ENCODE results near the gene SETBP1.

Gene SETBP1

DNA sequence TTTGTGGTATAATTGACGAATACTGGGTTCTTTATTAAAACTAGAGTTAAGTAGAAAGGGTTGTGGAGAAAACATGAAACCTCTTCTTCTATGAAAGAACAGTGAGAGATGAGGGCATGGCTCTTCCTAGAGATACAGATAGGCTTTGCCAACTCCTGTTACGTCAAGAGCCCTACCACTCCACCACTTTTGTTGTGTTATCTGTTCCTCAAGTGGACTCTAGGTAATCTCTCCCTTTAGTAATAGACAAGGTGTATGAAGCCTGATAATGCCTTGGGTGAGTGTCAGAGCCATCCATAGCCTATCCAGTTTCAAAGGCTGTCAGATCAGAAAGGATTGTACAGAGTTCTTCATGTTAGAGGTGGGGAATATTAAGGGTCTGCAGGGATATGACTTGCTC lies 176.4 kb downstream of the SETBP1 start:
- no peak for TF ChIP-seq SUZ12 (IDR thresholded peaks at IDR 0.05; ENCODE audit: extremely low read depth, insufficient read depth, insufficient read length)
- no peak for TF ChIP-seq ZNF274 (IDR thresholded peaks at IDR 0.05; ENCODE audit: low read depth, low read length)
- TF ChIP-seq YY1 (IDR thresholded peaks at IDR 0.05; ENCODE audit: insufficient read depth, insufficient read length) = no peak
- Histone ChIP-seq H3K4me3 (ENCODE audit: insufficient read length, low read depth) (no peak overlapping the region), H3K4me1 (ENCODE audit: insufficient read depth, insufficient read length) (no peaks in the 10 kb centered on the region), H3K9me3 (ENCODE audit: insufficient read depth, low read length) (no peaks in the 10 kb centered on the region), H3K36me3 (ENCODE audit: insufficient read depth, insufficient read length, low read length) (no peaks in the 10 kb centered on the region), H3K27me3 (ENCODE audit: insufficient read depth, insufficient read length) (no peaks in the 10 kb centered on the region), H3K9ac (ENCODE audit: insufficient read length, low read depth) (no peak overlapping the region)
- no peak for DNase-seq (ENCODE audit: low read depth, low spot score)

GRCh38 chr18:44857744-44858491 lies 177.2 kb downstream of the SETBP1 start:
- Histone ChIP-seq H3K9ac (ENCODE audit: insufficient read length, low read depth) (no peak overlapping the region), H3K9me3 (ENCODE audit: insufficient read depth, low read length) (no peaks in the 10 kb centered on the region), H3K4me1 (ENCODE audit: insufficient read depth, insufficient read length) (no peaks in the 10 kb centered on the region), H3K27me3 (ENCODE audit: insufficient read depth, insufficient read length) (no peaks in the 10 kb centered on the region), H3K4me3 (ENCODE audit: insufficient read length, low read depth) (no peak overlapping the region), H3K36me3 (ENCODE audit: insufficient read depth, insufficient read length, low read length) (no peaks in the 10 kb centered on the region)
- DNase-seq (ENCODE audit: low read depth, low spot score) = no peak
- no peak for TF ChIP-seq ZNF274 (IDR thresholded peaks at IDR 0.05; ENCODE audit: low read depth, low read length)
- no peak for TF ChIP-seq SUZ12 (IDR thresholded peaks at IDR 0.05; ENCODE audit: extremely low read depth, insufficient read depth, insufficient read length)
- no peak for TF ChIP-seq YY1 (IDR thresholded peaks at IDR 0.05; ENCODE audit: insufficient read depth, insufficient read length)

DNA sequence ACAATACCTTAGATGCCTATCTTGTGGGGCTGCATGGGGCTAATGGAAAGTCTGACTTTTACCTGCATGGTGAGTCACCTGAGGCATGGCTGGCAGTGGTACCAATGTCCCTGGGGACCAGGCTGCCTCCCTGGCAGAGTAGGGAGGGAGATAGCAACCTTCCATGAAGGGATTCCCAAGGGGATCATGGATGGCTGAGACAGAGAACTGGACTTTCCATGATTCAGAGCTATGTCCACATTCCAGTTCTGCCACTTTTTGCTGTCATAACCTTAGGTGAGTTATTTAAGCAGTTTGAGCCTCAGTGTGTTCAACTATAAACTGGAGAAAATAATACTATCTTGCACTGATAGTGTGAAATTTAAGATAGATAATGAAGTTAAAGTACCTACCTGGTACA lies 178.6 kb downstream of the SETBP1 start:
- no peak overlapping the region for H3K9ac ChIP-seq (ENCODE audit: insufficient read length, low read depth)
- DNase-seq (ENCODE audit: low read depth, low spot score) = no peak
- no peaks in the 10 kb centered on the region for H3K27me3 ChIP-seq (ENCODE audit: insufficient read depth, insufficient read length)
- TF ChIP-seq SUZ12 (IDR thresholded peaks at IDR 0.05; ENCODE audit: extremely low read depth, insufficient read depth, insufficient read length) = no peak
- H3K4me1 ChIP-seq (ENCODE audit: insufficient read depth, insufficient read length) = no peaks in the 10 kb centered on the region
- no peaks in the 10 kb centered on the region for H3K36me3 ChIP-seq (ENCODE audit: insufficient read depth, insufficient read length, low read length)
- no peak overlapping the region for H3K4me3 ChIP-seq (ENCODE audit: insufficient read length, low read depth)
- H3K9me3 ChIP-seq (ENCODE audit: insufficient read depth, low read length) = no peaks in the 10 kb centered on the region

GRCh38 chr18:44859751-44860439 lies 179.2 kb downstream of the SETBP1 start:
- H3K36me3 ChIP-seq (ENCODE audit: insufficient read depth, insufficient read length, low read length) = no peaks in the 10 kb centered on the region
- H3K4me3 ChIP-seq (ENCODE audit: insufficient read length, low read depth) = no peak overlapping the region
- TF ChIP-seq SUZ12 (IDR thresholded peaks at IDR 0.05; ENCODE audit: extremely low read depth, insufficient read depth, insufficient read length) = no peak
- TF ChIP-seq ZNF274 (IDR thresholded peaks at IDR 0.05; ENCODE audit: low read depth, low read length) = no peak
- no peak for TF ChIP-seq YY1 (IDR thresholded peaks at IDR 0.05; ENCODE audit: insufficient read depth, insufficient read length)

DNA sequence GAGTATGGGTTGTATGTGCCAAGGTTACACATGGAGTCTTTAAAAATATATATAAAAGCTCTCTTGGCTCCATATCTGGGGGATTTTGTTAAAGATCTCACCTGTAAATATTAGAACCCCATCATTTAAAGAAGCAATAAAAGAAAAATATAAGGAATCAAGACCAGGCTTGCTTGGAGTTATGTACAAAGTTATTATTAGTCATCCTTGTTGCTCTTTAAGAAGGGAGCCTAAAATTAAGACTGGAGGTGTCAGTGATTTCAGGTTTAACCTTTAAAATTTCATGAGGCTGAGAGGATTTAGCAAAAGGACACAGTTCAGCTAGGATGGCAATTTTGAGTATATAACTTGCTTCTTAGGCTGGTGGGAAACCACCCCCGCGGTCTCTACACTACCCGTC lies 181.4 kb downstream of the SETBP1 start:
- Histone ChIP-seq H3K9ac (ENCODE audit: insufficient read length, low read depth) (no peak overlapping the region), H3K4me3 (ENCODE audit: insufficient read length, low read depth) (no peak overlapping the region), H3K4me1 (ENCODE audit: insufficient read depth, insufficient read length) (no peaks in the 10 kb centered on the region), H3K9me3 (ENCODE audit: insufficient read depth, low read length) (no peaks in the 10 kb centered on the region), H3K36me3 (ENCODE audit: insufficient read depth, insufficient read length, low read length) (no peaks in the 10 kb centered on the region), H3K27me3 (ENCODE audit: insufficient read depth, insufficient read length) (no peaks in the 10 kb centered on the region)
- no peak for DNase-seq (ENCODE audit: low read depth, low spot score)
- TF ChIP-seq ZNF274 (IDR thresholded peaks at IDR 0.05; ENCODE audit: low read depth, low read length) (no peak), YY1 (IDR thresholded peaks at IDR 0.05; ENCODE audit: insufficient read depth, insufficient read length) (no peak), SUZ12 (IDR thresholded peaks at IDR 0.05; ENCODE audit: extremely low read depth, insufficient read depth, insufficient read length) (no peak)

More at GRCh38 chr18:44859751-44860439, 179.2 kb downstream of the SETBP1 start:
- DNase-seq (ENCODE audit: low read depth, low spot score) = no peak
- H3K9ac ChIP-seq (ENCODE audit: insufficient read length, low read depth) = no peak overlapping the region
- H3K4me1 ChIP-seq (ENCODE audit: insufficient read depth, insufficient read length) = no peaks in the 10 kb centered on the region
- H3K27me3 ChIP-seq (ENCODE audit: insufficient read depth, insufficient read length) = no peaks in the 10 kb centered on the region
- no peaks in the 10 kb centered on the region for H3K9me3 ChIP-seq (ENCODE audit: insufficient read depth, low read length)

DNA sequence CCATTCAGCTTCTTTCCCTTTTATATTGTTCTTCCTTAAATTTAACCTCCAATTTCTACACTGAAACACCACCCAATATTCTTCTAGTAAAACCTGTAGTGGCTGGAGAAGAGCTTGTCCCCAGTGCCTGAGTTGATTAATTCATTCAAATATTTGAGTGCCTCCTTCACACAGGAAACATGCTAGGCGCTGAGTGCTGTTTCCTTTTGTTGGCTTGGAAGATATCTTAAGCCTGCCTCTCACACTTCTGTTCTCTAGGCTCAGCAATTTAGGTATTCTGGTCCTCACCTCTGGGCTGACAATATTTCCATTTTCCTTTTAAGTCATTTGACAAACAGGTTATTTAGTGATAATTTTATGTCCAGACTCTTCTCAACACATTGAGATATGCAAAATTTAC lies 185.4 kb downstream of the SETBP1 start:
- no peaks in the 10 kb centered on the region for H3K27me3 ChIP-seq (ENCODE audit: insufficient read depth, insufficient read length)
- no peak overlapping the region for H3K4me3 ChIP-seq (ENCODE audit: insufficient read length, low read depth)
- TF ChIP-seq YY1 (IDR thresholded peaks at IDR 0.05; ENCODE audit: insufficient read depth, insufficient read length) (no peak), SUZ12 (IDR thresholded peaks at IDR 0.05; ENCODE audit: extremely low read depth, insufficient read depth, insufficient read length) (no peak), ZNF274 (IDR thresholded peaks at IDR 0.05; ENCODE audit: low read depth, low read length) (no peak)
- no peaks in the 10 kb centered on the region for H3K4me1 ChIP-seq (ENCODE audit: insufficient read depth, insufficient read length)
- no peak for DNase-seq (ENCODE audit: low read depth, low spot score)
- no peaks in the 10 kb centered on the region for H3K36me3 ChIP-seq (ENCODE audit: insufficient read depth, insufficient read length, low read length)
- no peaks in the 10 kb centered on the region for H3K9me3 ChIP-seq (ENCODE audit: insufficient read depth, low read length)
- no peak overlapping the region for H3K9ac ChIP-seq (ENCODE audit: insufficient read length, low read depth)

- Histone ChIP-seq H3K4me1 (ENCODE audit: insufficient read depth, insufficient read length) (no peaks in the 10 kb centered on the region), H3K36me3 (ENCODE audit: insufficient read depth, insufficient read length, low read length) (no peaks in the 10 kb centered on the region), H3K9me3 (ENCODE audit: insufficient read depth, low read length) (no peaks in the 10 kb centered on the region), H3K9ac (ENCODE audit: insufficient read length, low read depth) (no peak overlapping the region), H3K4me3 (ENCODE audit: insufficient read length, low read depth) (no peak overlapping the region), H3K27me3 (ENCODE audit: insufficient read depth, insufficient read length) (no peaks in the 10 kb centered on the region)
- TF ChIP-seq SUZ12 (IDR thresholded peaks at IDR 0.05; ENCODE audit: extremely low read depth, insufficient read depth, insufficient read length) = no peak
- TF ChIP-seq ZNF274 (IDR thresholded peaks at IDR 0.05; ENCODE audit: low read depth, low read length) = no peak
- no peak for TF ChIP-seq YY1 (IDR thresholded peaks at IDR 0.05; ENCODE audit: insufficient read depth, insufficient read length)
- DNase-seq (ENCODE audit: low read depth, low spot score) = no peak
These were observed 188.8 kb downstream of the SETBP1 start for GRCh38 chr18:44869533-44869932.
